ENCODE data around the gene RPTOR.

Gene RPTOR

DNA sequence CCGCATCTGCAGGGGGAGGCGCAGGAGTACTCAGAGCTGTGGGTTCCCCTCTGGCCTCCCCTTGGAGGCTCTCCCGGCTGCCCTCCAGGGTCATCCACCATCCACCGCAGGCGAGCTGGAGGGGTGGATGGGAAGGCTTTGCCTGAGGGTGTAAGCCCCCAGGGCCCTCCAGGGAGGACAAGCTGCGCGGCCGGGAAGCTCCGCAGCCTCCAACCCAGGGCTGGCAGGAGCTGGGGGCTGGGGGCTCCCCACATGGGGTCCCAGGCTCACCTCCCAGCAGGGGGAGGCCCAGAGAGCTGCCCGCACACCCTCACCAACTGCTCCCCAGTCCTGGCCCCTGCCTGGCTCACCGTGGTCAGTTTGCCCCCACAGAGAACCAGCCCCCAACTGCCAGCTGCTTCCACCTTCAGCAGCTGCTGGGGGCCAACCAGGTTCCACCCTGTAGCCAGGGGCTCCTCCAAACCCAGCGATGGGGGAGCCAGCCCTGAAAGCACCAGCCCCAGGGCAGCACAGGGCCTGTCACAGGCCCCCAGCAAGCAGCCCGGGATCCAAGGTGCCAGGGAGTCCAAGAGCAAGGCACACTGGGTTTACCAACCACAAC lies 427.2 kb downstream of the RPTOR start:
- no peak for DNase-seq

DNA sequence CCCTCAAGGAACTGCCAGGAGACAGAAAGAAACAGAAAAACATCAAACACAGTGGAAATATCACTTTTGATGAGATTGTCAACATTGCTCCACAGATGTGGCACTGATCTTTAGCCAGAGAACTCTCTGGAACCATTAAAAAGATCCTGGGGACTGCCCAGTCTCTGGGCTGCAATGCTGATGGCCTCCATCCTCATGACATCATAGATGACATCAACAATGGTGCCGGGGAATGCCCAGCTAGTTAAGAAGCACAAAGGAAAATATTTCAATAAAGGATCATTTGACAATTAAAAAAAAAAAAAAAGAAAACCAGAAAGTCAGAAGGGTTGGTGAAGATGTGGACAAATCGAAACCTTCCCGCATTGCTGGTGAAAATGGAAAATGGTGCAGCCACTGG lies 432.1 kb downstream of the RPTOR start:
- DNase-seq = no peak

DNA sequence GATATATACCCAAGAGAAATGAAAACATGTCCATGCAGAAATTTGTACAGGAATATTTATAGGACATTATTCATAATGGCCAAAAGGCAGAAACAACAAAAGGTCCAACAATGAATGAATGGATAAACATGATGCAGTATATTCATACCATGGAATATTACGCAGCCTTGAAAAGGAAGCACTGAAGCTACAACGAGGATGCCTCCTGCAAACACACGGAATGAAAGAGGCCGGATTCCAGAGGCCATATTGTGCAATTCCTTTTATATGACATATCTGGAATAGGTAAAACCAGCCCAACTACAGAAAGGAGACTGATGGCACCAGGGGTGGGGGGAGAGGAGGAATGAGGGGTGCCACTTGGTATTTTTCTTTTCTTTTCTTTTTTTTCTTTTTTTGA lies 432.5 kb downstream of the RPTOR start:
- no peak for DNase-seq

DNA sequence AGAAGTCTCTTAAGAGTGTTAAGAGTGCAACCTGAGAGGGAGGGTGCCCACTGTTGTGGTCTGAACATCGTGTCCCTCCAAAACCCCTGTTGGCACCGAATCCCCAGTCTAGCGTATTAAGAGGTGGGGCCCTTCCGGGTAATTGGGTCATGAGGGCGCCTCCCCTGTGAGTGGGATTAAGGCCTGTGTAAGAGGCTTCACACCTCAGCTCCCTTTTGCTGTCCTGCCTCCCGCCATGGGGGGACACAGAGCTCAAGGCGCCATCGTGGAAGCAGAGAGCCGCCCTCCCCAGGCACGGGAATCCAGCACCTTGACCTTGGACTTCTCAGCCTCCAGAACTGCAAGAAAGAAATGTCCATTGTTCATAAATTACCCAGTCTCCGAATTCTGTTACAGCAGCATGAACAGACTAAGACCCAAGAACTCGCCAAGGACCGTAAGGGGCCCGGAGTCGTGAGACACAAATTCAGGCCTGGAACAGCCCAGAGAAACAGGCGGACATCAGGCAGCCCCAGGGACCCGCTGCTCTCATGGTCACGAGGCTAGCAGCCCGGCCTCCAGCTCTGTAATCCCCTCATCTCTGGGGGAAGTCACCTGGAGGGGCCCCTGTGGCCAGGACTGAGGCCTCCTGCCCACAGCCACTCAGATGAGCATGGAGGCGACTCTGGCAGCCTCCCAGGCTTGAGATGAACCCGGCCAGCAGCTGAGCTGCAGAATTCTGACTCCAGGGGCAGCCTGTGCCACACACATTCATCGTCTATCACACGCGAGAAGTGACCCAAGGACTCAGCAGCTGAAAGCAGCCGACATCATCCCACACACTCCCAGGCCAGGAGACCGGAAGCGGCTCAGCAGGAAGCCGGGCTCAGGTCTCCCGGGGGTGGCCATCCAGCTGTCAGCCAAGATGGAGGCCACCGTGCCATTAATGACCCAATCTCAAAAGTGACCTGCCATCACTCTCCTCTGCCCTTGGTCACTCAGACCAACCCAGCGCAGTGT lies 434.2 kb downstream of the RPTOR start:
- no peak for DNase-seq

DNA sequence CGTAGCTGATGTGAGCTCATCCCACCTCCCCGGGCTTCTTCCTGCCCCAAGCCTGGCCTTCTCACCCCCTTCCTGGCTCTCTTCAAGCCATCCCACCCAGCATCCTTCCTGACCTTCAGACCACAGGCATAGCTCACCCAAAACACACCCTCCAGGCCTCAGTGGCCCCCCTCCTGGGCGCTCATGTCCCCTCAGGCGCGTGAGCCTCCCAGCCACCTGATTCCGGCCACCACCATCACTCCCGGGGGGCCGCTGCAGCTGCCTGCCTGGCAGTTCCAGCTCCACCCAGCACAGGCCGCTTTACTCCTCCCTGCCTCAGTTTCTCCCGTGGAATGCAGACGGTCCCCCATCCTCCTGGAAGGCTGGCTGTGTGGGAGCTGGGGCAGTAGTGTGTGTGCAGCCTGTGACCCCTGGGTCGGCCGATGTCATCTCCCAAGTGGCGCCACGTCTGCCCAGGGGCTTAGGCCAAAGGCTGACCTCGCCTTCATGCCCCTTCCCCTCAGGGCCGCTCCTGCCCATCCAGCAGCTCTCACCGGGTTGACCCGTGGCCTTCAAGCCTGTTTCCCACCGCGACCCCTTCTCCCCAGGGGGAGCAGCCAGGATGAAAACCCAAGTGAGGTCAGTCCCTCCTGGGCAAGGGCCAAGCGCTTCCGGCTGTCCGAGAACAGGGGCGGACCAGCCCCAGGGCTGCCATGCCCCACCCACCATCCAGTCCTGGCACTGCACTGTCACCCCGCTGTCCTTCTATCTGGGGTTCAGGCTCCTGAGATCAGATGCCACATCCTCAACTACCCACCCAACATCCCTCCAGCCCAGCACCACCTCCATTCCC lies 435.1 kb downstream of the RPTOR start:
- no peak for DNase-seq

DNA sequence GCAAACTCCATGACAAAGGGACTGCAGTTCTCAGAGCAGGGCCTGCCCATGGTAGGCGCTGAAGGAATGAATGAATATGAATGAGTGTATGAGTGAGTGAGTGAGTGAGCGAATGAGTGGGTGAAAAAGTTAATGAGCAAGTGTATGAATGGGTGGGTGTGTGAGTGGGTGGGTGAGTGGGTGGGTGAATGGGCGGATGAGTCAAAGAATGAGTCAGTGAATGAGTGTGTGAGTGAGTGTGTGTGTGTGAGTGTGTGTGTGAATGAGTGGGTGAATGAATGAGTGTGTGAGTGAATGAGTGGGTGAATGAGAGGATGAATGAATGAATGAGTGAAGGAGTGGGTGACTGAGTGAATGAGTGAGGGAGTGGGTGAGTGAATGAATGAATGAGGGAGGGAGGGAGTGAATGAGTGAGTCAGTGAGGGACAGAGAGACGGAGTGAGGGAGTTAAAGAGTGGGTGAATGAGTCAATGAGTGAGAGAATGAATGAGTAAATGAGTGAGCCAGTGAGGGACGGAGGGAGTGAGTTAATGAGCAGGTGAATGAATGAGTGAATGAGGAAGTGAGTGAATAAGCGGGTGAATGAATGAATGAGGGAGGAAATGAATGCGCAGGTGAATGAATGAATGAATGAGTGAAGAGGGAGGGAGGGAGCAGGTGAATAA lies 435.9 kb downstream of the RPTOR start:
- DNase-seq = peak; percentile 32

DNA sequence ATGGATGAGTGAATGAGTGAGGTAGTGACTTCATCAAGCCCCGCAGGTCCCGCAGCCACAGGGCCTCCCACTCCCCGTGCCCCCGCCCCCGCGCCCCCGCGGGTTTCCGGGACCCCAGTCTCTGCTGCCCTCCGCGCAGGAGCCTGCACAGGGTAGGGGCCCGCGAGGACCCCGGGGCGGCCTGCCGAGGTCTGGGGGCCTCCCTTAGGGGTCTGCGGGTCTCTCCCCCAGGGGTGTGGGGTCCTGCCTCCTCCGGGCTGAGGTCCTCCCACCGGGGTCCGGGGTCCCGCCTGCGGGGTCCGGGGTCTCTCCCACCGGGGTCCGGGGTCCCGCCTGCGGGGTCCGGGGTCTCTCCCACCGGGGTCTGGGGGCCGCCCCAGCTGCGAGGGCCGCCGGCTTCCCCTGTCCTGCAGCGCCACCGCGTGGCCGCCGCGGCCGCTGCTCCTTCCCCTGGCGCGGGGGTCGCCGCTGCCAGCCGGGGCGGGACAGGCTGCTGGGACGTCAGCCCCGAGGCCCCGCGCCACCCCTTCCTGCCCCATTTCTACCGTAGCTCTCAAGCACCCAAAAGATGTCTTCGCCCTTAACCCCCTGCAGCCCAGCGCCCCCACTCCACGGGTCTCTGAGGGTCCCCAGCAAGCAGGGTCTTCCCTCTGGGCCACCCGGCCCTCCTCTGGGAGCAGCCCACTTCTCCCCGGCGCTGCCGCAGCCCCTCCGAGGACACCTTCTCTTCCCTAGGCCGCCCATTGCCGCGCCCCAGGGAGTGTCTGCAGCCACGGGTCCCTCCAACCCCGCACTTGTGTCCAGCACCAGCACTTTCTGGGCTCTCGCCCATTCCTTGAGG lies 436.6 kb downstream of the RPTOR start:
- DNase-seq = no peak

DNA sequence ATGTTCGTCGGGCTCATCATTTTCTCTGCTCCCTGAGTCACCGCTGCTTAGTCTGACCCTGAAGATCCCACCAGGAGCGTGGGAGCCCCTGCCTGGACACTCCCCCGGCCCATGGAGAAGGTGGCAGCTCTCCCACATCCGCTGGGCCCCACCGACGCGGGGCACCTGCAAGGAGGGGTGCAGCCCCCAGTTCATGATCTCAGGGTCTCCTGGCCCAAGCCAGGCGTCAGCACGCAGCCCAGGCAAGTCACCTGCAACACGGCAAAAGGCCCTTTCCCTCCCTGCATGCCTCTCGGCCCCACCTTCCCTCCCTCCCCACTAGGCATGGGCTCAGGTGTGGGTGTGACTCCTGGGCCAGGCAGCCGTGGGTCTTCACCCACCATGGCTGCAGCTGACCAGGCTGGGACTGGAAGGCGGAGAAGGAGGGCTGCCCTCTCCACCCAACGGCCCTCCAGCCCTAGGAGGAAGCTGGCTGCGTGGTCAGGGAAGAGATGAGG lies 437.3 kb downstream of the RPTOR start:
- no peak for DNase-seq

DNA sequence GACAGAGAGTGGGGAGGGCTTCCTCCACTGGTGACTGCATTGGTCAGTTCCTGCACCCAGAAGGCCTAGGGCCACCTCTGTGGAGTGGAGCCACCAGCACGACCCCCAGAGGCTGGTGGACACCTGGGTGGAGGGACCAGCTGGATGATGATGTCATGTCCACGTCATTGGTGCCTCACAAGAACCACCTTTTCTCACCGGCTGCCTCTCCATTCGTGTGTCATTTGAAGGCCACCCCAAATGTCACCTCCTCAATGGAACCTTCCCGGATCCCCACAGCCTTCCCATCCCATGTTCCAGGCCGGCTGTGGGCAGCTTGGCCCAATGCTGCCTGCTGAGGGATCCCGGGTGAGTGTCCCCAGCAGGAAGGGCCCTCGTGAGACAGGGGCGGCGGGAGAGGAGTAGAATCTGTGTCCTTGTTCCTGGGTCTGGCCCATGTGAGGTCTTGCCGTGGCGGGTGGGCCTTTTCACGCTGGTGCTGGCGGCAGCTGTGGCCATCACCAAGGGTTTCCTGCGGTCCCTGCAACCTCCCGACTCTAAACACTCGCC lies 437.9 kb downstream of the RPTOR start:
- DNase-seq = no peak

DNA sequence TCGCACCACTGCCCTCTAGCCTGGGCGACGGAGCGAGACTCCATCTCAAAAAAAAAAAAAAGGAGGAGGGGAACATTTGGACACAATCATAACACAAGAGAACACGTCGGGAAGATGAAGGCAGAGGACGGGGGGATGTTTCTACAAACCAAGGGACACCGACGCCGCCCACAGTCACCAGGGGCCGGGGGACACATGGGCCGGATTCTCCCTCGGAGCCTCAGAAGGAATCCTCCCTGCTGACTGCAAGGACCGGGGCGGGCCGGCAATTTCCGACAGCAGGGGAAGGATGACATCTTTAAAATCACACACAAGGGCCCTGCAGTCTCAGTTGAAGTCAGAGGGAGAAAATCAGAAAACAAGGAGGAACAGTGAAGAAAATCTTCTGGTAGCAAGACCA lies 438.9 kb downstream of the RPTOR start:
- DNase-seq = no peak

DNA sequence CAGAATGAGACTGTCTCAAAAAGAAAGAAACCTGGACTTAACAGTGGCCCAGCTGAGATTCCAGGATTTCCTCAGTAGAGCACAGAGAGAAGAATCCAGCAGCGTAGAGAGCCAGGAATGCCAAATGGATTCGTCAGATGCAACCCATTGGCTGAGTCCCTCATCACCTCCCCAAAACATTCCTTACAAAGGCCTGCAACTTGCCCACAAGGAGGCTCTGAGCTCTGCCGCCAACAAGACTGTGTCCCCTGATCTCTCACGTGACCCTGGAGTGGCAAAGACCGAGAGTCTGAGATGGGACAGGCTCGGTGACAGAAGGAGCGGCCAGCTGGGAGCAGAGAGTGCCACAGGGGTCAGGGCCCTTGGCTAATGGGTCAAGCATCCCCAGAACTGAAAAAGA lies 440.1 kb downstream of the RPTOR start:
- DNase-seq = peak; percentile 98

DNA sequence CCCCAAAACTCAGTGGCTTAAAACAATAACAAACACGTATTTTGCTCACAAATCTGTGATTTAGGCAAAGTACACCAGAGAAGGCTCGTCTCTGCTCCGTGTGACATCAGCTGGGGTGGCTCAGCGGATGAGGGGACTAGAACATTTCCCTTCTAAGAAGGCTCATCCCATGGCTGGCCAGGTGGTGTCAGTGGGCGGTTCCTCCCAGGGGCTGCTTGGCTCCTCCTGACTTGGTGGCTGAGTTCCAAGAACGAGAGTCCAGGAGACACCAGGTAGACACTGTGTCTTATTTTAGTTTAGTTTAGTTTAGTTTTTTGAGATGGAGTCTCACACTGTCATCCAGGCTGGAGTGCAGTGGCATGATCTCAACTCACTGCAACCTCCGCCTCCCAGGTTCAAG lies 441.4 kb downstream of the RPTOR start:
- DNase-seq = no peak

DNA sequence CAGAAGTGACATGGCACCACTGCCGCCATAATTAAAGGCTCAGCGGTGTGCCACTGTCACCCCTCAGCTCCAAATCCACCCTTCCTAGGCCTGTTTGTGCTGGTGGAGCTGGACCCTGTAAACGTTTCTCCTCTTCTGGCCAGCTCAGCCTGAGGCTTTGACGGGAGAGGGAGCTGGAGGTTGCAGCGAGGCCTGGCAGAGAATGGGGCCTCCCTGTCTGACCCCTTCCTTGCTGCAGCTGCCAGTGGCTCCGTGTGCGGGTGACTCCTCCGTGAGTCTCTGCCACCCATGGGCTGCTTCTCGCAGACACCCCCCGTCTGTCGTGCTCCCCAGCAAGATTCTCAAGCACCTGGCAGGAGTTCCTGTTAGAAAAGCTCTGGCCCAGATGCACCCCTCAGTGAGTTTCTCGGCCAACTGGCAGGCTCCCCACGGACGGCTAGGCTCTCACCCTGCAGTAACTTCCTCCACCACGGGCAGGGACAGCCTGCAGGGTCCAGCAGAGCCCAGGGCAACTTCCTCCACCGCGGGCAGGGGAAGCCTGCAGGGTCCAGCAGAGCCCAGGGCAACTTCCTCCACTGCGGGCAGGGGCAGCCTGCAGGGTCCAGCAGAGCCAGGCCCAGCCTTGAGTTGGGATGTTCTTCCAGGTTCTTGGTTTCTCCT lies 442.3 kb downstream of the RPTOR start:
- no peak for DNase-seq

DNA sequence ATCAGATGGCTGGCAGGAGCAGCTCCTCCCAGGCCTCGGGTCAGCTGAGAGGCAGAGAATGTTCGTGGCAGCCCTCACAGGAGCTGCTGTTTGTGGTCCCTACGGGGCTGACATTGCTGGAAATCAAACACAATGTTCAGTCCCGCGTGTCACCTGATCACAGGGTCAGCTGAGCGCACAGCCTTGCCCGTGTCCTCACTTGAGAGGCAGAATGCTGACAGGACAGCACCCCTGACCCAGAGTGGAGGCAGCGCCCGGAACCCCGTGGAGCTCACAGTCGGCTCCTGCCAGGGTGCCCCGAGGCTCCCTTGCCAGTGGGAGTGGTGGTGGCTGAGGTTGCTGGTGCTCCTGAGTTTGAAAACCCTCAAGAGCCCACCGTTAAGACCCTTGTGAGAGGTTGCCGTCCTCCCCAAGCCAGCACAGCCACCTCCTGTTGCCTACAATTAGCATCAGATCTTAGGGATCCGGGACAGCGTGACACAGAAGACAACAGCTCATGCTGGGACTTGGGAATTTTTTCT lies 443.4 kb downstream of the RPTOR start:
- no peak for DNase-seq

DNA sequence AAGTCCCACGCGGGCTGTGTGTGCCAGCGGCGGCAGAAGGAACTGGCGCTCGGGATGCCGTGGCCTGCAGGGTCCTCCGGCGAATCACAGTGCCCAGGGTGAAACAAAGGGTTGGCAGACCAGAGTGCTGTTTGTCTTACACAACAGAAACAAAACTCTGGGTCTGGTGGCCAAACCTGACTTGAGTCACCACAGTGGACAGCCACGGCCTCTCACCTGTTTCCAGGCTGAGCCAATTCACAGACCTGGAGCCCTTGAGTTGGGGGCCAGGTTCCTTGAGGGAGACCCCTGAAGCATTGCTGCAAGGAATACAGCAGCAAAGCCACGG lies 444.9 kb downstream of the RPTOR start:
- DNase-seq = no peak

DNA sequence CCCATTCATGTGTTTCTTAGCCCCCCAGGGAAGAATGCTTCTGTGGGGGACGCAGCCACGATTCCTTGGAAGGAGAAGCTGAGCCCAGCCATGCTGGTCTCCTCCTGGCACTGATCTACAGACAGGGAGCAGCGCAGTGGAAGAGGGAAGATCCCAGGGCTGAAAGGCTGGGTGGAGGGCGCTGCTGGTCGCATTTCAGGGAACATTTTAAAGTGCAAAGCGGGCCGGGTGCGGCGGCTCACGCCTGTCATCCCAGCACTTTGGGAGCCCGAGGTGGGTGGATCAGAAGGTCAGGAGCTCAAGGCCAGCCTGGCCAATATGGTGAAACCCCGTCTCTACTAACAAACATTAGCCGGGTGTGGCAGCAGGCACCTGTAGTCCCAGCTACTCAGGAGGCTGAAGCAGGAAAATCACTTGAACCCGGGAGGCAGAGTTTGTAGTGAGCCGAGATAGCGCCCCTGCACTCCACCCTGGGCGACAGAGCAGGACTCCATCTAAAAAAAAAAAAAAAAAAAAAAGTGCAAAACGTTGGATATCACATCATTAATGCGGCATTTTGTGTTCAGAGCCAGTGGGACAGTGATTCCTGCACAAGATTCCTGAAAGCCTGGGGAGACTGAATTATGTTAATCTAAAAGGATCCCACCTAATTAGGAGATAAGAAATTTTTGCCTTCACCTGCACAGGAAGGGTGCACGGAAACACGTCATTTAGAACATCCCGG lies 446.4 kb downstream of the RPTOR start:
- DNase-seq = no peak

DNA sequence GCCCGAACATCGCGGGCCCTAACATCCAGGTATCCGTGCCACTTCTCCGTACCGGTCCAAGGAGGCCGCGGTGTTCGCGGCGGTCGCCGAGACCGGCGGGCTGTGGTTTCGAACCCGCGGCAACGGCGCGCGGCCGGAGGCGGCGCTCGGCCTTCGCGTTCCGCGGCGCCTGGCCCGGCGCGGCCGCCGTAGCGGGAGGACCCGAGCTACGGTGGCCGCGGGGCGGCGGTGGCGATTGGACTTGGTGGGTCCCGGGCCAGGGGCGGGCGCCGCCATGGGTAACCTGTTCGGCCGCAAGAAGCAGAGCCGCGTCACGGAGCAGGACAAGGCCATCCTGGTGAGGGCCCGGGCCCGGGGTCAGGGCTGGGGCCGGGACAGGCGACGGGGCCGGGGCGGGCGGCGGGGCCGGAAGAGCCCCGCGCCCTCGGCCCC lies 447.0 kb downstream of the RPTOR start, which contains the start of gene CHMP6:
Gene CHMP6, plus strand, starts transcription at position 197 of the 432 bp plus-strand sequence. Its CDS starts 78 bp downstream, at position 275.
- peak; percentile 72 for DNase-seq

DNA sequence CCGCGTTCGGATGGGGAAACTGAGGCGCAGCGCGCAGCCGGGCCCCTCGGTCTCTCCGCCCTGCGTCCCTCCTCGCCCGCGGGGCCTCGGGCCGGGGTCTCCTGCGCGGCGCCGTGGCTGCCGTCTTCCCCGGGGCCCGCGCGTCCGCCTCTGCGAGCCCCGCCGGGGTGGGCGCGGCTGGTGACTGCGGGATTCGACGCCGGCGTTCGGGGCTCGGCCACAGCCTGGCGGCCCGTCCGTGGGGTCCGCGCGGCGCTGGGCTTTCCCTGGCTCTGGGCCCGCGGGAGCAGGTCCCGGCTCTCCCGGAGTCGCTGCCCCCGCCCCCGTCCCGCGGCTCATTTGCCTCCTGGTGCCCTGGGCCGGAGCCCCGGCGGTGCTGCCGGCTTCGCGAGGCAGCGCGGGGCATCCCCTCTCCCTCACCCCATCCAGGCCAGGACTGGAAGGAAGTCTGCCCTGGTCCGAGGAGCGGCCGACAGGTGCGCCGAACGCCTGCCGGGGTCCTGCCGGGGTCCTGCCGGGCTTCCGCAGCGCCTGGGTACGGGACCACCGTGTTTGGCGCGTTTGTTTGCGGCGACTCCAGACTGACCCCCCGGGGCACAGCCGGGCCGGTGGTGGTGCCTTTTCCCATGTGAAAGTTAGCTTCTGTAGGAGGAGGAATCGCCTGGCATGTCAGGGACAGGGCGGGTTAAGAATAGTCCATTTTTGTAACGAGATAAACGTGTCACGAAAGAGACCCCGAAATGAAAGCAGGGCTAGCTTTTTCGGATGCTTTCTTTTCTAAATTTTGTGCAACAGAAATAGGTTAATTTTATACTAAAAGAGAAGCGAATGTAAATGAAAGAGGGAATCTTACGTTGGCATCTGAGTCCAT lies 447.7 kb downstream of the RPTOR start:
- no peak for DNase-seq

Data from EL (cell line).